8988T (cell line): ENCODE data around the gene FAM72A.
"Not testable (repeated sequence)": the region's sequence is repeated elsewhere in the genome, so short reads cannot be mapped to it uniquely, and the experiment has no call there.

Experiments used
- DNase-seq: peaks from one replicate; pipeline ENCODE4 v3.0.0; 2011

FAM72A gene

DNA sequence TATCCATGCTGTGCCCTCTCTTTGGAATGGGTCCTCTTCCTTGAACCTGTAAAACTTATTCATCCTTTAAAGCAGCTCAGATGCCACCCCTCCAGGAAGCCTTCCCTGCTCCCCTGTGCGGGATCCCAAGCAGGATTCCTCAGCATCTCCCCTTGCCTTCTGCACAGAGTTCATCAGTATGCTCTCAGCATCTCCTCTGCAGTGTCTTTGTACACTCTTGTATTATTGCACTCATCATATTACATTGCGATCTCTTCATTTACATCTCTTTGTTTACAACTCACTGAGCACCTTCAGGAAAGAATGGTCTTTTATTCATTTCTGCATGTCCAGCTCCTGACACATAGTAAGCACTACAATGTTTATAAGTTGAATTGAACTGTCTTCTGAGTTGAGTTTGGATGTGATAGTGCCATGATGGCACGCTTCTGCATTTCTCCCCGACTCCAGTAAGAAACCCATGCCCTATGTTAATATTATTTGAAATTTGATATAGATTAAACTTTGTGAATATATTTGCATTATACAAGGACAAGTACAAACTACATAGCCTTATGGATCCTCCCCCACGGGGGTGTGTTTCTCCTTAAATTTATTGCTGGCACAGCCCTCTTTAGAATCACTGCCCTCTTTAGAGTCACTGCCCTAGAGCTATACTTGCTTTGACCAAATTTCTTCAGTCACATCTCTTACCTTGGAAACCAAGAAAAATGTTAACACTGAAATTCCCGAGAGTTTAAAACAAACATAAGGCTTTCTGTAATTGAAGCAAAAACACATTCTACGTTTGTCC lies 13.2 kb upstream of the FAM72A start:
- DNase-seq: not testable (repeated sequence)

DNA sequence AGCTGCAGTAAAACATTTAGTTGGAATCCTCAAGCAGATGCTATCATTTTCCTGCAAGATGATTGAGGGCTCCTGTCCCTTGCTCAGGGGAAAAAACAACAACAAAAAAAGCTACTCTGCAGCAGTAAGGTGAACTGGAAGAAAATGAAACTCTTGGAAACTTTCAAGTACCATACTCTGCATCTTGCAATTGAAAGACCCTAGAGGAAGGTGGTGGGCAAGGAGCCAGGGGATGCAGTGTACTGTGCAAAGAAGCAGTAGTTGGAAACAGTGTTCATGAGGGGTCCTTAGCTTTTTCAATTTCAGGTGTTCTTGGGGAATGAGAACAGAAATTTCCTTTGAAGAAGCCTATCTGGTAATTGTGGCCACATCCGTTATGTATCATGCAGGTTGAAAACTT lies 8.2 kb upstream of the FAM72A start:
- DNase-seq: not testable (repeated sequence)

DNA sequence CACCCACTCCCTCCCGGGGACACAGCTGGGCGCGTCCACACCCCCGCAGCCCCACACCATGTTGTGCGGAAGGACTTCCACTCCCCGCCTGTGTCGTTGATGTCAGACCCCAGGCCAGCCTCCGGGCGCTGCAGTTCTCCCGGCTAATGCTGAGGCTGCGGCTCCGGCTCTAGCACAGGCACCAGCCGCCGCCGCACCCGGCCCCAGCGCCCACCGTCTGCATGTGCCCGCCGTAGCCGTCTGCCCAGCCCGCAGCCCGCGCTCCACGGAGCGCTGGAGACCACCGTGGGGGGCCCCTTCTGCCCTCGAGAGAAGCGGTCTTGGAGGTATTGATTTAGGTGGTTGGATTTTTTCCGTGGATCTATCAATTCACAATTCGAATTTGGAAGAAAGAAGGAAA lies 2.9 kb upstream of the FAM72A start:
- DNase-seq: not testable (repeated sequence)

DNA sequence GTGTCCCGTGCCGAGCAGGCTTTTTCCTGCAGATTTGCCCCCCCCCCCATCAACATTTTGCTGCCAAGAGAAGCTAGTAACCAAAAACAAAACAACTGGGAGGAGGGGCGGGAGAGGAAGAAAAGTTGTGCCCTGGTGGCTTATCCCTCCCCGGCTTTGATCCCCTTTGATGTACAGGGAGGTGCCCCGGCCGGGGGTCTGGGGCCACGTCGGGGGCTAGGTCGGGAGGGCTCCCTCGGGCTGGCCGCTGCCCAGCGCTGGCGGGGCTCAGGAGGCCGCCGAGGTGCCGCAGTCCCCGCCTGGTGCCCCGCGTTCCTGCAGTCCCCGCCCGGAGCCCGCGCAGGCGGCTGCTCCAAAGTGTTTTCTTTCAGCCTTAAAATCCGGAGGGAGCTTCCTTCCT lies 2.2 kb upstream of the FAM72A start:
- not testable (repeated sequence) for DNase-seq

DNA sequence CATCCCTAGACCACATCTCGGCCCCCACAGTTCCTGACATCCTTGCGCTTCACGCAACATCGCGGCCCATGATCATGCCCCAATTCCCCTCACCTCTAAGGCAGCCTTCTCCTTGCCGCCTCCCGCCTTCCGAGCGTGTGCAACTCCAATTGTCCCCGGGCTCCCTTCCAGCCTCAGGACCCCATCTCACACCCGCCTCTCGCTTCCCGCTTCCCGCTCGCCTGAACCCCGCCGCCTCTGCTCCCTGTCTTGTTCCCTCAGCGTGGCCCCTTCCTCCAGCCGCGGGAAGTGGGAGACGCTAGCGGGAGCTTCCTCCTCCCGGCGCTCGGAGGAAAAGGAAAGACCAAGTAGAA lies 1.5 kb upstream of the FAM72A start:
- DNase-seq: not testable (repeated sequence)

DNA sequence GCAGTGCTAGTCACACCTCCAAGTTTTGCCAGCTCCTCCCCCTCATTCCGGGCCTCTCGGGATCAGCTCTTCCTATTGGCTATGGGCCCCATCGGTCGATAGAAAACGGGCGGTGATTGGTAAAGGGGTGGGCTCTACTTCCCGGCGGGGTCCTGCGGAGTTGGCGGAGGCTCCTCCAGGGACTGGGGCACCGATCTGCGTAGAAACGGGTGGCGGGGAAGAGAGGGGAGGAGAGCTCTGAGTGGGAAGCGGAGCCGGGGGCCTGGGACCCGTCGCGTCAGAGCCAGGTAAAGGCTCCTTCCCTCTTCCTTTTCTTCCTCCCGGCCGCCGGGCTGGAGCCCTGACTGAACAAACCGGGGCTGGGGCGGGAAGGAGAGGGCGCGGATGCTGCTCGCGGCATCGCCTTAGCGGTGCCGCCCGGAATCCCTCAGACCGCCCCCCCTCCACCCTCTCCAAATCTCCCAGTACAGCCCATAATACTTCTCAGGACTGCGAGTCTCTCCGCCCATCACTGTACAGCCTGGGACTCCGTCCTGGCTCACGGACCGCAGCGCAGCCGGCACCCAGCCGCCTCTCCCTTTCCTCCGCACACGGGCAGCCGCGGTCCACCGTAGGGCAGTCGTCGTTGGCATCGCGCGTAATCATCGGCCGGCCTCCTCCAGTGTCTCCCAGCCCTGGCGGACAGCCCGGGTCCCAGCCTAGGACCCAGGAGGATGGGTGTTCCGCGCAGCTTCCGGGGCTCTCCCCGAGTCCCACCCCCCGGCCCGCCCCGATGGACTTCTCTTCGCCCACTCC lies 922 bp upstream of the FAM72A start, which contains the start of gene SRGAP2:
Gene SRGAP2 (plus strand): TSS at position 178 of the 795 bp plus-strand sequence. CDS start 2,430 bp downstream, outside the sequence.
- not testable (repeated sequence) for DNase-seq

DNA sequence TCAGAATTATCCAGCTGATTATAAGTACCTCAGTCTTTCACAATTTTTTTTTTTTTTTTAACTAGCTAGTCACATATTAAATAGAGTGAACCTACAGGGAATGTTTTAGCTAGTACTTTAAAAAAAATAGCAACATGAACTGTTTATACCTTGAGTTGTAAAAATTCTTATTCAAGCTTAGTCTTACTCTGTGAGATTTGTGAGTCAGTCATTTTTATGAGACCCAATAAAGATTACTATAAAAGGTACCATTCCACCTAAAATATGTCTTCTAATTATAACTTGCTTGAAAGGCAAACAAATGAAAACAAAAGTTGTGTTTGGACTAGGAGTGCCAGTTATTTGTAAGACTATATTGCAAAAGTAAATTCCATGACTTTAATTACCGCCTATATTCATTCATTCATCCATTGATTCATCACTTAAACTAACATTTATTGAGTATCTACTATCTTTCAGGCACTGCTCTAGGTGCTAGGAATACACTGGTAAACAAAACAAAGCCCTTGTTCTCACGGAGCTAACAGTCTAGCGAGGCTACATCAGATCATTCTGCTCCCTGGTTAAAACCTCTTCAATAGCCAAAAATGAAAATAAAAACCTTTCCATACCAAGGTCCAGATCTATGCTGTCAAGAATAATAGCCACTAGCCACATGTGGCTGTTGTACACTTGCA lies 5.8 kb downstream of the FAM72A start:
- DNase-seq: not testable (repeated sequence)

DNA sequence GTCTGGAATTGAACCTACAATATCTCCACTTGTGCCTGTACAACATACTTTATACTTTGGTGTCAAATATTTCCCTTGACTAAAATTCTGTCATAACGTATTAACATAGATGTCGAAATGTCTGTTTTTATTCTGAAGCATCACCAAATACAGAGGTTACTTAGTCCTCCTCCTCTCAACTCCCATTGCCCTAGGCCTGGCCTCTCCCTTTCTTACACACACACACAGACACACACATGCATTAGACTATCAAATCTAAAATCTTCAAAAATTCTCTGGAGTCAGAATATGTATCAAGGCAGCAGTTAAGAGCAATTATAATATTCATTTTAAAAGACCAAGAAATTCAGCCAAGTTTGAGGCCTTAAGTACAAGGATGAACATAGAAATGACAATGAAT lies 7.5 kb downstream of the FAM72A start:
- DNase-seq: not testable (repeated sequence)

DNA sequence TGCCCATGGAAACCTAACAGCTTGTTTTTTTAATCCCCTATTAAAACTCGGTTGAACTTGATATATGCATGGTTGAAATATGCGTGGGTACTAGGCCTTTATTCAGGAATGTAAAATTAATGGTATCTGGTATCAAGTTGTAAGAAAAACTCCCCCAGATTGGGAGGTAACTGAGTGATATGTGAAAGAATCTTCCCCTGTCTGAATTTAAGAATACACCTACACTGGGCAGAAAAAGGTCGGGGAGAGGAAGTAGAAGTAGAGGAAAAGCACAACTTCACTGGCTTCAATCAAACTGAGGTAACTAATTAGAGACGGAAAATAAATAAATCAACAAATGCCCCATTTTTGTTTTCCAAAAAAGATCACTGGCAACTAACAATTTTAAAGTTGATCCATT lies 15.8 kb downstream of the FAM72A start:
- not testable (repeated sequence) for DNase-seq

DNA sequence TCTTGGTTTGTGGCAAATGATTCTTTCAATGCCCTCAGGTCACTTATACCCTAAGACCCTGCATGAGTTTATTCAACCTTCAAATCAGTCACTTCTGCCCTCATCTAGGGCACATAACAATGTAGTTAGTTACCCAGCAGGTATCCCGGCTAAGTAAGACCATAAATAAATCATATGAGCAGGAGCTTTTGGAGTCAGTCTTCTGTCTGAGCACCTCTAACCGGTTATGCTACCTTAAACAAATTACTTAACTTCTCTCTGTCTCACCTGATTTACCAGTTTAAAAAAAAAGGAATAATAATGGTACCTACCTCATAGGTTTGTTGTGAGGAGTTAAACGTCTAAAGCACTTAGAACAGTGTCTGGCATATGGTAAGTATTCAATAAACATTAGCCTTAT lies 16.9 kb downstream of the FAM72A start:
- DNase-seq: not testable (repeated sequence)

DNA sequence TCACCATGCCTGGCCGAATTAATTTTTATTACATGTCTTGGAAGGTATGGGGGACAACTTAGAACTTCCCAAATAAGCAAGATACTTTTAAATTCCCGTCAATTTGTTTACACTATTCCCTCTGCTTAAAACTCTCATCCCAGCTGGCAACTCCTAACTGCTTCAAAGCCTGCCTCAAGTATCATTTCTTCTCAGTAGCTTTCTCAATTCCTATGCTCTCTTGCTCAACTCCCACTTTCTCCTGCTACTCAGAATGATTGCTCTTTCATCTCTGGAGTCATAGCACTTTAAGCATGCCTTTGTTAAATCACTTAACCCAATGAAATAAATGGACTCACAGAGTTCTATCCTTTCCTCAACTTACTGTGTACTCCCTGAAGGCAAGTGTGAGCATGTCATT lies 18.9 kb downstream of the FAM72A start:
- not testable (repeated sequence) for DNase-seq

DNA sequence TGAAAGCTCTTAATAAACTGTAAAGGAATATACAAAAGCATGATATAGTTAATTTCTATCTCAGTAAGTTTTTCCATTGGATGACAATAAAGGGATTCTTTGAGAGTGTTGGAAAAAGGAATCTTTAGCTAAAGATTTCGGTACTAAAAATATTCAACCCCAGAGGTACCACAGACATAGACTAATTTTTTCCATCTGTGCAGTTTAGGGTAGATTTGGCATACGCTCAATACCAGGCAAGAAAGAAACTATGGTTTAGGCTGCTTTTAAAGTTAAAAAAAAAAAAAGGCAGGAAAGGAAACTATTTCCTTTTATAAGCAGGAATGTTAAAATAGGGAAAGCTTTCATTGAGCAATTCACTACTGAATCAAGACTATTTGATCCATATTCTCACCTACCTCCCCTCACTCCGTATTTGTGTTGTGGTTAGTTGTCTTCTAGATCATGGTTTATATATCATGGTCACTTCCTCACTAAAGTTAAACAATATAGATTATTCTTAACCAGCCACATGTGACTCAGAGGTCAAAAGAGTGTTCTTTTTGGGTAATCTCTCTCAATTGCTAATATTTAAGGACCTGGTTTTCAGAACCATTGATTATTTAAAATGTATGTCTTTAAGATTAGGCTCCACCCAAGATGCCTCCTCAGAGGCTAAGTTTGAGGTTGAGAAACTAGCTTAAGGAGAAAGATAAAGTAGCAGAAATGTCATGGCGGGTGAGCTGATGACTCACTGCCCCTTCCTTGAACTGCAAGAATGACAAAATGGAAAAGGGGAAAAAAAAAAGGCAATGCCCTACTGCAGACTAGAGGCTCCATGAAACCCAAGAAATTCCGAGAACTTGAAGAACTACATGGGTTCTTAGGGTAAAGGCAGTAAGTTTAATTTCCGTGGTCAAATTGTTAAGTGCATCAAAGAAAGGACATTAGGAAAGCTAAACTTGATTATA lies 20.0 kb downstream of the FAM72A start:
- not testable (repeated sequence) for DNase-seq

DNA sequence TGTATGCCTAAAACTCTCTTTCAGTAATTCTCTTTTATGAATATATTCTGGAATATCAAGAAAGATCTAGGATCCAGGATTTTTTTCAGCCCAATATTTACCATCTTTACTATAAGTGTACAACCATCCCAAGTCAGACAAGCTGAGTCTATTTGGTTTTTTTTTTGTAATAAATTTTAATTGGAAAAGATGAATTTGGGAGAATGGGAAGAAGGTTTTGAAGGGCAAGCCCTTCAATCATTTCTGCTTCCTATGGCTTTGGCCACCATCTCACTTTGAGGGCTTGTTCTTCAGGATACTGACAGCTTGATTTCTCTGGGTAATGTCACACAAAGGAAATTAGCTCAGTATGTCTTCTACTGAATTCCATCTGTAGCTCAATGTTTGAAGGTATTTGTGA lies 23.0 kb downstream of the FAM72A start:
- not testable (repeated sequence) for DNase-seq

DNA sequence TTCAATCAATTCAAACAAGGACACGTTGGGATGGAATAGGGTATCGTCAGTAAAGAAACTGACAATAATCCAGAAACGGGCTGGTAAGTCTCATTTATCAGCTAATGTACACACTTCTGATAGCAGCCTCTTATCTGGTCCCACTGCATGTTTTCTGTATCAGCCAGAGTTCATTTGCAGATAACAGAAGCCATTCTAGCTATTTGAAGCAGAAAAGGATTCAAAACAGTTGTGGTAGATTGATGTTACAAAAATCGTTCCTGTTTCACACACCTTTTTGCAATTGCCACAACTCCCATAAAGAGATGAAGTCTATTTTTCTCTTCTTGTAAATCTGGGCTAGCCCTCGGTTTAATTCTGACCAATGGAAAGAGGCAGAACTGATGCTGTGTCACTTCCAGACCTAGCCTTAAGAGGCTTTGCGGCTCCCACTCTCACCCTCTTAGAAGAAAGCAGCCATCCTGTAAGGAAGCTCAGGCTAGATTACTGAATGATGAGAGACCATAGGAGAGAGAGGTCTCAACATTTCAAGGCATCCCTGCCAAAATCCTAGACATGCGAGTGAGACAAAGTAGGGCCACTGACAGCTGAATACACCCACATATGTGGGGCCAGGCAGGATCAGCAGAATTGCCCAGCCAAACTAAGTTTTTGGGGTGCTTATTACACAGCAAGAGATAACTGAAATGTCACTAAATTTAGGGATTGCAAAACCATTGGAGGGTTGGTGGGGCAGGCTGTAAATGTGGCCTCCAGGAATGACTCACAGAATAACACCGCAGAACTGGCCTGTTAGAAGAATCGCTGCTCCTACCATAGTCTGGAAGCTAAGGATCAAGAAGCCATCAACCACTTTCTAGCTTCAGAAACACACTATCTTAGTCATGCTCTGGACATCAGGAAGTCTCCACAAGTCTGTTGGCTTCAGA lies 24.3 kb downstream of the FAM72A start:
- DNase-seq: not testable (repeated sequence)

DNA sequence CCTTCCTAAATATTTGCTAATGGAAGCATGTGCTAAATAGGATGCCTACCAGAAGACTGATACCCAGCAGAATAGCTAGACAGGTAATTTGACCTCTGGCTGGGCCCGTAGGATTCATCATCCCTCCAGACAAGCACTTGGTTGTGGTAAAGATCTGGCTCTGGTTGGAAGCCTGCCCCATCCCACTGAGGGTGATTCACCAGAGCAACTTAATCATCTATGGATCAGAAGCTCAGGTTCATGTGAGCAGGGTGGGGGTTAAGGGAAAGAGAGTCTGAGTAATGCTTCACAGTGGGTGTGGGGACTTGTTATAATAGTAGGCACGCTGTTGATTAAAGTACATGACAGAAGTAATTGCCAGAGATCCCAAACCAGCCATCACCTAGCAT lies 26.5 kb downstream of the FAM72A start:
- DNase-seq: not testable (repeated sequence)

DNA sequence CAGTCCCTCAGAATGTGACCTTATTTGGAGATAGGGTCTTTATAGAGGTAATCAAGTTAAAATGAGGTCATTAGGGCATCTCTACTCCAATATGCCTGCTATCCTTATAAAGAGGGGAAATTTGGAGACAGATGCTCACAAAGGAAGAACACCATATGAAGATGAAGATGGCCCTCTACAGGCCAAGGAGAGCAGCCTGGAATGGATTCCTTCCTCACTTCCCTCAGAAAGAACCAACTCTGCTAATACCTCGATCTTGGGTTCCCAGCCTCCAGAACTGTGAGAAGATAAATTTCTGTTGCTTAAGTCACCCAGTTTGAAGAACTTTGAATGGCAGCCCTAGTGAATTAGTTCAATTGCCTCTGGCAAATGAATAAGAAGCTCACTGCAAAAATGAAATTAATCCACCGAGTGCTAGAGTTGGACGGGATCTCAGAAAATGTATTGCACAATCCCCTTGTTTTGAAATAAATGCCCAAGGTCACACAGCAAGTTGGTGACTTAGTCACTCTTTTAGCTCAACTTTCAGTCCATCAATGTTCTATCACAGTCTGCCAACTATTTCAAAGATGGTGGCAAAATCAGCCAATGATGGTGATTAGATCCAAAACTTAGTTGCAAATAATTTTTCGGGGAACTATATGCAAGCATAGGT lies 27.1 kb downstream of the FAM72A start:
- not testable (repeated sequence) for DNase-seq

DNA sequence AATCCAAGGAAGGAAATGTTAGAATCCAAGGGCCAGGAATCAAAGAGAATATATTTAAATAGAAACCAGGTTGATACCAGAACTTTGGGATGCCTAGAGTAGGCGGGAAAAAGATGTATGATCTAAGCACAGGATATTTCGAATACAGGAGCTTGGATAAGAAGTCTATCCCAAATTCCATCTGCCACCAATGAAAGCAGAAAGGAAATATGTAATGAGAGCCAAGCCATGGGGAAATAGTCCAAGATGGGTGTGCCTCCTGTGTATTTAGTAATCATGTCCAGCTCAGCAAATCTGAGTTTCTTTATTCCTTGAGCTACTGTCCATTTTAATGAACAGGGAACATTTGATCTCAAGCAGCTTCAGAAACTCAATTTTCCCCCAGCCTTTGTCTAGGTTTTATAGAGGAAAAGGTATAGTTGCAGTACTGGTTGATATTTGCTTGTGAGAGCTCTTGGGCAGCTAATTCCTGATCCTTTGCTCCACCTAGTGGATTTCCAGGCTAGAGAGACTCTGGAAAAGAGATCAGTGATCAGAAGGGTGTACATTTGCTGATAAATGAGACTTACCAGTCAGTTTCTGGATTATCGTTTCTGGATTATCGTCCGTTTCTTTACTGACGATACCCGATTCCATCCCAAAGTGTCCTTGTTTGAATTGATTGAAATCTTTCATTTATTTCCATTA lies 28.3 kb downstream of the FAM72A start:
- DNase-seq: not testable (repeated sequence)

DNA sequence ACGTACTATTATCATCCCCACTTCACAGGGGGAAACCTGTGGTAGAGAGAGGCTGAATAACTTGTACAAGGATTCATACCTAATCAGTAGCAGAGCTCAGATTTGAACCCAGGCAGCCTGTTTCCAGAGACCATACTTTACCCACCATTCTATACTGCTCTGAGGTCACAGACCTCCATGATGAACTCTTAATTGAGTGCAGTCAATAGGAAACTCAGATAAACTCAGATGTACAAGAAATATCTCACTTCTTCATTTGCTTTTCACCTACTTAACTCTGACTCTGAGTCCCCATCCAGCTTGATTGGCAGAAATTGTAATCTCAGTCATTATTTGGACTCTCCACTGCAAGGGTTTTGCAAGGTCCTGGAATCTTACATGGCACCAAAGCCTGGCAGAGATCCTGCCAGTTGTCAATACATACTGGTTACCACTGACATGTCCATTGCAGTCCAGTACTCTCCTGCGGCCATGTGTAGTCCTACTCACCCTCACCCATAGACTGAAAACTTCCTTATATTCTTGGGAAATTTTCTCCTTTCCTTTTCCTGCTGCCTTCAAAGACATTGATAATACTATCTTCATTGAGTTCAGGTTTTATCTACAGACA lies 29.4 kb downstream of the FAM72A start:
- DNase-seq: not testable (repeated sequence)

DNA sequence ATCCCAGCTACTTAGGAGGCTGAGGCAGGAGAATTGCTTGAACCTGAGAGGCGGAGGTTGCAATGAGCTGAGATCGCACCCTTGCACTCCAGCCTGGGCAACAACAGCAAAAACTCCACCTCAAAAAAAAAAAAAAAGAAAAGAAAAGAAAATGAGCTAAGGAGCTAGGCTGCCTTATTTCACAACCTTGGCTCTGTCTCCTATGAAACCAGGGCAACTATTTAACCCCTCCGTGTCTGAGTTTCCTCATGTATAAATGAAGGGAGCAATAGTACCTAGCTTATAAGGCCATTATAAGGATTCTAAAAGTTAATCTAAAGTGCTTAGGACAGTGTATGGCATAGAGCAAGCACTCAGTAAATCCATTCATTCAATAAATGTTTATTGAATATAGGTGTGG lies 32.8 kb downstream of the FAM72A start:
- not testable (repeated sequence) for DNase-seq
